COR-L47 (cell line): Measurements from ENCODE around the gene ERMAP.
A peak's percentile ranks its signal among the peaks of the same experiment; 100 is the strongest.
"Not testable (repeated sequence)": the region's sequence is repeated elsewhere in the genome, so short reads cannot be mapped to it uniquely, and the experiment has no call there.

ENCODE experiments used
- DNase-seq: peaks from one replicate; lab custom pipeline; 2025; lab: John Stamatoyannopoulos, UW

Gene ERMAP

GRCh38 chr1:42807056-42807668, 9.8 kb upstream of the ERMAP start:
- no peak for DNase-seq

- DNase-seq = not testable (repeated sequence)
Measured at GRCh38 chr1:42814815-42815214, 2.1 kb upstream of the ERMAP start.

- DNase-seq = peak; percentile 50
Measured at GRCh38 chr1:42815941-42816584, 859 bp upstream of the ERMAP start.

- no peak for DNase-seq
Measured at GRCh38 chr1:42817440-42817767, 482 bp downstream of the ERMAP start.

GRCh38 chr1:42817976-42818375, 1.1 kb downstream of the ERMAP start:
- no peak for DNase-seq

- DNase-seq = no peak
Measured at GRCh38 chr1:42820813-42821212, 3.9 kb downstream of the ERMAP start.

- DNase-seq = no peak
Measured at GRCh38 chr1:42821690-42822089, 4.8 kb downstream of the ERMAP start.

- DNase-seq = peak; percentile 11
Measured at GRCh38 chr1:42822800-42823392, 6.0 kb downstream of the ERMAP start.

- DNase-seq = no peak
Measured at GRCh38 chr1:42824481-42825035, 7.6 kb downstream of the ERMAP start.

- no peak for DNase-seq
Measured at GRCh38 chr1:42825036-42825851, 8.3 kb downstream of the ERMAP start.

- no peak for DNase-seq
Measured at GRCh38 chr1:42830631-42831030, 13.7 kb downstream of the ERMAP start.

- no peak for DNase-seq
Measured at GRCh38 chr1:42831273-42831672, 14.4 kb downstream of the ERMAP start.

GRCh38 chr1:42832641-42833240, 15.8 kb downstream of the ERMAP start:
- no peak for DNase-seq

GRCh38 chr1:42833981-42834380, 17.1 kb downstream of the ERMAP start:
- DNase-seq = no peak

GRCh38 chr1:42834803-42835202, 17.9 kb downstream of the ERMAP start:
- DNase-seq = no peak

GRCh38 chr1:42835422-42835821, 18.5 kb downstream of the ERMAP start:
- no peak for DNase-seq

GRCh38 chr1:42837709-42838108, 20.8 kb downstream of the ERMAP start:
- no peak for DNase-seq

GRCh38 chr1:42838482-42839190, 21.7 kb downstream of the ERMAP start:
- no peak for DNase-seq

- DNase-seq = no peak
Measured at GRCh38 chr1:42841010-42841409, 24.1 kb downstream of the ERMAP start.

- no peak for DNase-seq
Measured at GRCh38 chr1:42841440-42842147, 24.7 kb downstream of the ERMAP start.

- no peak for DNase-seq
Measured at GRCh38 chr1:42844592-42845140, 27.7 kb downstream of the ERMAP start.
